Neural cell (in vitro differentiated cells): ENCODE measurements around the gene ATP9B. TPM values are rescaled to one million over a fixed set of nuclear protein-coding genes. Genes with fewer than 3 reads are reported as not detected.
"Not testable (repeated sequence)": the region's sequence is repeated elsewhere in the genome, so short reads cannot be mapped to it uniquely, and the experiment has no call there.

Source experiments
- H2AFZ ChIP-seq: fragments of 200-600, 300-800 bp; sonication (generic), shearing (Covaris generic); 2 replicates; pipeline ENCODE4 v1.6.0; 2014; ENCODE audit warnings: low read depth, mild to moderate bottlenecking, antibody characterized with exemption, low read length, moderate library complexity
- H3F3A ChIP-seq: fragments of 200-600 bp; shearing (Covaris generic); 2 replicates; pipeline ENCODE4 v1.6.1; 2016; ENCODE audit warnings: mild to moderate bottlenecking, moderate library complexity, mixed read lengths, antibody characterized with exemption, low read length; ENCODE audit not compliant: insufficient read depth, poor library complexity, severe bottlenecking
- H3K27ac ChIP-seq: fragments of 200-600, 300-800 bp; sonication (generic), shearing (Covaris generic); 2 replicates; pipeline ENCODE4 v1.5.1; 2014; ENCODE audit warnings: mild to moderate bottlenecking, low read length, moderate library complexity
- H3K27me3 ChIP-seq: fragments of 300-800, 200-600 bp; sonication (generic), shearing (Covaris generic); 2 replicates; pipeline ENCODE4 v1.6.0; 2014; ENCODE audit warnings: mild to moderate bottlenecking, low read depth, low read length, moderate library complexity; ENCODE audit not compliant: insufficient read depth
- H3K36me3 ChIP-seq: fragments of 300-800, 200-600 bp; sonication (generic), shearing (Covaris generic); 2 replicates; pipeline ENCODE4 v1.5.1; 2014; ENCODE audit warnings: mild to moderate bottlenecking, antibody characterized with exemption, low read length, moderate library complexity; ENCODE audit not compliant: insufficient read depth
- H3K4me2 ChIP-seq: fragments of 300-800, 200-600 bp; sonication (generic), shearing (Covaris generic); 2 replicates; pipeline ENCODE4 v1.6.0; 2014; ENCODE audit warnings: mild to moderate bottlenecking, low read length
- H3K4me3 ChIP-seq: fragments of 300-800, 200-600 bp; sonication (generic), shearing (Covaris generic); 2 replicates; pipeline ENCODE4 v1.5.1; 2014; ENCODE audit warnings: mild to moderate bottlenecking, low read length, moderate library complexity
- H3K79me2 ChIP-seq: fragments of 200-600 bp; shearing (Covaris generic); replicated peaks from 2 replicates; pipeline ENCODE4 v1.6.0; 2014; ENCODE audit warnings: mild to moderate bottlenecking, low read length, moderate library complexity; ENCODE audit not compliant: insufficient read depth
- H3K9ac ChIP-seq: fragments of 300-800, 200-600 bp; sonication (generic), shearing (Covaris generic); 2 replicates; pipeline ENCODE4 v1.6.1; 2016; ENCODE audit warnings: mild to moderate bottlenecking, low read length, mixed read lengths
- H3K9me2 ChIP-seq: fragments of 200-600 bp; shearing (Covaris generic); 2 replicates; pipeline ENCODE4 v1.6.1; 2016; ENCODE audit warnings: mild to moderate bottlenecking, low read length, mixed read lengths; ENCODE audit not compliant: insufficient read depth
- H3K9me3 ChIP-seq: fragments of 200-600, 300-800 bp; sonication (generic), shearing (Covaris generic); 2 replicates; pipeline ENCODE4 v1.6.1; 2016; ENCODE audit warnings: mild to moderate bottlenecking, mixed run types, low read length, moderate library complexity, mixed read lengths
- H4K20me1 ChIP-seq: fragments of 200-600 bp; shearing (Covaris generic); 2 replicates; pipeline ENCODE4 v1.6.1; 2016; ENCODE audit warnings: mild to moderate bottlenecking, mixed run types; ENCODE audit not compliant: insufficient read depth
- CTCF ChIP-seq: fragments of 450-650 bp; IDR thresholded peaks from 2 replicates; pipeline ENCODE4 v1.5.1; 2014; ENCODE audit warnings: antibody characterized with exemption, mild to moderate bottlenecking, moderate library complexity; ENCODE audit not compliant: poor library complexity, severe bottlenecking
- EP300 ChIP-seq: fragments of 450-650 bp; conservative IDR thresholded peaks from 2 replicates; pipeline ENCODE4 v1.6.1; 2014; ENCODE audit warnings: antibody characterized with exemption, mild to moderate bottlenecking, moderate library complexity; ENCODE audit not compliant: poor library complexity, severe bottlenecking
- EZH2 ChIP-seq: fragments of 200-600, 300-800 bp; shearing (Covaris generic), sonication (generic); IDR thresholded peaks from 2 replicates; pipeline ENCODE4 v1.6.1; 2014; ENCODE audit warnings: antibody characterized with exemption, low read length, borderline replicate concordance, mild to moderate bottlenecking; ENCODE audit not compliant: insufficient read depth, poor library complexity, severe bottlenecking
- MXI1 ChIP-seq: fragments of 450-650 bp; conservative IDR thresholded peaks from 2 replicates; pipeline ENCODE4 v1.6.1; 2014; ENCODE audit warnings: antibody characterized with exemption, mild to moderate bottlenecking; ENCODE audit not compliant: poor library complexity, severe bottlenecking
- POLR2AphosphoS5 ChIP-seq: IDR thresholded peaks from 2 replicates; pipeline ENCODE4 v1.6.1; 2012
- RAD21 ChIP-seq: fragments of 450-650 bp; conservative IDR thresholded peaks from 2 replicates; pipeline ENCODE4 v1.6.1; 2014; ENCODE audit warnings: antibody characterized with exemption, mild to moderate bottlenecking, moderate library complexity
- SMC3 ChIP-seq: fragments of 450-650 bp; conservative IDR thresholded peaks from 2 replicates; pipeline ENCODE4 v1.6.1; 2014; ENCODE audit warnings: antibody characterized with exemption, mild to moderate bottlenecking, moderate library complexity; ENCODE audit not compliant: poor library complexity
- TAF1 ChIP-seq: IDR thresholded peaks from 2 replicates; pipeline ENCODE4 v1.6.1; 2012; ENCODE audit warnings: low read depth
- polyA plus RNA-seq: library from polyadenylated mRNA; depleted of rRNA; stranded (reverse); fragments of >200 nt; gene quantifications from 2 replicates; pipeline ENCODE4 v1.2.3, GENCODE V29; 2014
- TF ChIP-seq, protein P1 (sequence below): IDR thresholded peaks from 2 replicates; pipeline ENCODE4 v1.6.1; 2012; ENCODE audit warnings: borderline replicate concordance

ATP9B gene
- polyA plus RNA-seq, 1 donor from 2014 or later = 15.4 TPM

DNA sequence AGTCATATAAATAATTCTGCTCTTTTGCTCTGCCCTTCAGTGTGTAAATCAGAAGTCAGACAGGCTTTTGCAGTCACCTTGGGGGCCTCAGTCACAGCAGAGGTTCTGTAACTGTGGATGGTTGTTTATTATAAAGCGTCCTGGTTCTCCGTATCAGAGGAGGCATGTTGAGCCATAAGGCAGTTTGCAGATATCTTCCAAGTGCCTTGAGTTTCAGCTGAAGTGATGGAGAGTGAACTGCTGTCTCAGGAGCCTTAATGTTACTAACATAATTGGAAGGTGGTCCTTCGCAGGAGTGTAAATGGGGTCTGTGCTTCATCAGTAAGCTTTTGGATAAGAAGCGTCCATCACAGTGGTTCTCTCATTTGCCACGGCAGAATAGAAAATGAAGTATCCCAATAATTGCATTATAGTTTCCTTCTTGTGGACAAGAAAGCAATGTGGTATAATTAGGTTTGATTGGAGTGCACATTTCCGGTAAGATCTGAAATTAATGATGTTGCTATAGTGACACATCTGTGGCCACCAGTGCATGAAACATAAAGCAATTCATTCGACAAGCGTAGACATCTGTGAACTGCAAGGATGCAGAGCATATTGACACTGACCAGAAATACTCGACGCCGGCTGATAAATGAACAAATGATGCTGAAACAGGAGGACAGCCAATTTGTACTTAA is 214.1 kb downstream of the ATP9B start:
- no peaks in the 10 kb centered on the region for H3K79me2 ChIP-seq
- H3K4me3 ChIP-seq = peak overlapping the region; percentile 23
- H3K9ac ChIP-seq = no peak overlapping the region
- H4K20me1 ChIP-seq = no peaks in the 10 kb centered on the region
- H3K4me2 ChIP-seq = no peak overlapping the region
- H3K9me2 ChIP-seq = no peaks in the 10 kb centered on the region
- no peak for TF ChIP-seq POLR2AphosphoS5
- no peak for TF ChIP-seq CTCF
- no peak for TF ChIP-seq EZH2
- no peak for TF ChIP-seq EP300
- TF ChIP-seq TAF1 = no peak
- no peak for TF ChIP-seq MXI1
- no peak for TF ChIP-seq SMC3
- no peak for TF ChIP-seq RAD21
- TF ChIP-seq, protein P1, sequence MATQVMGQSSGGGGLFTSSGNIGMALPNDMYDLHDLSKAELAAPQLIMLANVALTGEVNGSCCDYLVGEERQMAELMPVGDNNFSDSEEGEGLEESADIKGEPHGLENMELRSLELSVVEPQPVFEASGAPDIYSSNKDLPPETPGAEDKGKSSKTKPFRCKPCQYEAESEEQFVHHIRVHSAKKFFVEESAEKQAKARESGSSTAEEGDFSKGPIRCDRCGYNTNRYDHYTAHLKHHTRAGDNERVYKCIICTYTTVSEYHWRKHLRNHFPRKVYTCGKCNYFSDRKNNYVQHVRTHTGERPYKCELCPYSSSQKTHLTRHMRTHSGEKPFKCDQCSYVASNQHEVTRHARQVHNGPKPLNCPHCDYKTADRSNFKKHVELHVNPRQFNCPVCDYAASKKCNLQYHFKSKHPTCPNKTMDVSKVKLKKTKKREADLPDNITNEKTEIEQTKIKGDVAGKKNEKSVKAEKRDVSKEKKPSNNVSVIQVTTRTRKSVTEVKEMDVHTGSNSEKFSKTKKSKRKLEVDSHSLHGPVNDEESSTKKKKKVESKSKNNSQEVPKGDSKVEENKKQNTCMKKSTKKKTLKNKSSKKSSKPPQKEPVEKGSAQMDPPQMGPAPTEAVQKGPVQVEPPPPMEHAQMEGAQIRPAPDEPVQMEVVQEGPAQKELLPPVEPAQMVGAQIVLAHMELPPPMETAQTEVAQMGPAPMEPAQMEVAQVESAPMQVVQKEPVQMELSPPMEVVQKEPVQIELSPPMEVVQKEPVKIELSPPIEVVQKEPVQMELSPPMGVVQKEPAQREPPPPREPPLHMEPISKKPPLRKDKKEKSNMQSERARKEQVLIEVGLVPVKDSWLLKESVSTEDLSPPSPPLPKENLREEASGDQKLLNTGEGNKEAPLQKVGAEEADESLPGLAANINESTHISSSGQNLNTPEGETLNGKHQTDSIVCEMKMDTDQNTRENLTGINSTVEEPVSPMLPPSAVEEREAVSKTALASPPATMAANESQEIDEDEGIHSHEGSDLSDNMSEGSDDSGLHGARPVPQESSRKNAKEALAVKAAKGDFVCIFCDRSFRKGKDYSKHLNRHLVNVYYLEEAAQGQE = no peak
- no peak overlapping the region for H2AFZ ChIP-seq
- H3F3A ChIP-seq = no peaks in the 10 kb centered on the region
- no peaks in the 10 kb centered on the region for H3K9me3 ChIP-seq
- H3K36me3 ChIP-seq = no peaks in the 10 kb centered on the region
- H3K27me3 ChIP-seq = no peaks in the 10 kb centered on the region
- no peak overlapping the region for H3K27ac ChIP-seq

- peak overlapping the region; percentile 23 for H3K4me3 ChIP-seq
- H2AFZ ChIP-seq = no peak overlapping the region
- no peaks in the 10 kb centered on the region for H3F3A ChIP-seq
- TF ChIP-seq RAD21 (no peak), POLR2AphosphoS5 (no peak), MXI1 (no peak), EP300 (no peak), EZH2 (no peak), SMC3 (no peak), CTCF (no peak), TAF1 (no peak)
- TF ChIP-seq, protein P1 = no peak
- no peaks in the 10 kb centered on the region for H4K20me1 ChIP-seq
- H3K9me2 ChIP-seq = no peaks in the 10 kb centered on the region
- no peaks in the 10 kb centered on the region for H3K27me3 ChIP-seq
- no peak overlapping the region for H3K27ac ChIP-seq
- H3K79me2 ChIP-seq = no peaks in the 10 kb centered on the region
- H3K4me2 ChIP-seq = no peak overlapping the region
- H3K9ac ChIP-seq = no peak overlapping the region
- no peaks in the 10 kb centered on the region for H3K9me3 ChIP-seq
- H3K36me3 ChIP-seq = no peaks in the 10 kb centered on the region
Observed at GRCh38 chr18:79283929-79284328, 214.7 kb downstream of the ATP9B start.

DNA sequence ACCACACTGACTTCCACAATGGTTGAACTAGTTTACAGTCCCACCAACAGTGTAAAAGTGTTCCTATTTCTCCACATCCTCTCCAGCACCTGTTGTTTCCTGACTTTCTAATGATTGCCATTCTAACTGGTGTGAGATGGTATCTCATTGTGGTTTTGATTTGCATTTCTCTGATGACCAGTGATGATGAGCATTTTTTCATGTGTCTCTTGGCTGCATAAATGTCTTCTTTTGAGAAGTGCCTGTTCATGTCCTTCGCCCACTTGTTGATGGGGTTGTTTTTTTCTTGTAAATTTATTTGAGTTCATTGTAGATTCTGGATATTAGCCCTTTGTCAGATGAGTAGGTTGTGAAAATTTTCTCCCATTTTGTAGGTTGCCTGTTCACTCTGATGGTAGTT is 216.0 kb downstream of the ATP9B start:
- not testable (repeated sequence) for H4K20me1 ChIP-seq, H3K4me3 ChIP-seq, H3K9me3 ChIP-seq, H3K9ac ChIP-seq, H3F3A ChIP-seq, H3K4me2 ChIP-seq, H3K79me2 ChIP-seq, H3K27ac ChIP-seq, H3K9me2 ChIP-seq, H3K36me3 ChIP-seq, H2AFZ ChIP-seq, H3K27me3 ChIP-seq
